ENCODE results near the gene NR1D1.

GRCh38 chr17:40068584-40068916 lies 31.8 kb downstream of the NR1D1 start:
- TF ChIP-seq EZH2phosphoT487 (IDR thresholded peaks at IDR 0.05; ENCODE audit: borderline replicate concordance, low read length) (no peak), CTCF (IDR thresholded peaks at IDR 0.05; ENCODE audit: low read depth, low read length, poor library complexity, severe bottlenecking) (no peak)

Measured in DOHH2 (cell line).